H9 (cell line): ENCODE data around the gene IPP. TPM values are rescaled to one million over a fixed set of nuclear protein-coding genes. Genes with fewer than 3 reads are reported as not detected.

Experiments
- DNase-seq: peaks from one replicate; pipeline ENCODE4 v3.0.0-alpha.2; 2017
- H2AFZ ChIP-seq: one replicate; pipeline ENCODE4 v1.6.1; 2013; ENCODE audit warnings: mild to moderate bottlenecking, low read length, control low read depth, moderate library complexity
- H2AK5ac ChIP-seq: 2 replicates; pipeline ENCODE4 v1.6.1; 2013; ENCODE audit warnings: low read length, control low read depth, mixed read lengths; ENCODE audit not compliant: insufficient read length
- H2BK120ac ChIP-seq: one replicate; pipeline ENCODE4 v1.6.1; 2013; ENCODE audit warnings: low read depth, mild to moderate bottlenecking, low read length, control low read depth, inconsistent platforms; ENCODE audit not compliant: poor library complexity, severe bottlenecking
- H2BK12ac ChIP-seq: 2 replicates; pipeline ENCODE4 v1.6.1; 2013; ENCODE audit warnings: low read length, control low read depth, mixed read lengths, low read depth; ENCODE audit not compliant: insufficient read length
- H2BK15ac ChIP-seq: 2 replicates; pipeline ENCODE4 v1.6.1; 2013; ENCODE audit warnings: low read depth, low read length, control low read depth
- H2BK20ac ChIP-seq: one replicate; pipeline ENCODE4 v1.6.1; 2013; ENCODE audit warnings: low read depth, mild to moderate bottlenecking, low read length, control low read depth, inconsistent platforms; ENCODE audit not compliant: poor library complexity, severe bottlenecking
- H2BK5ac ChIP-seq: 2 replicates; pipeline ENCODE4 v1.6.1; 2013; ENCODE audit warnings: low read length, control low read depth, mixed read lengths; ENCODE audit not compliant: insufficient read length
- H3K14ac ChIP-seq: 2 replicates; pipeline ENCODE4 v1.6.1; 2013; ENCODE audit warnings: low read length, control low read depth; ENCODE audit not compliant: insufficient read depth
- H3K18ac ChIP-seq: 2 replicates; pipeline ENCODE4 v1.6.1; 2013; ENCODE audit warnings: low read depth, mild to moderate bottlenecking, mixed read lengths, low read length, control low read depth; ENCODE audit not compliant: insufficient read length
- H3K23ac ChIP-seq: 2 replicates; pipeline ENCODE4 v1.6.1; 2013; ENCODE audit warnings: low read length, control low read depth, mixed read lengths, low read depth; ENCODE audit not compliant: insufficient read length
- H3K23me2 ChIP-seq: 2 replicates; pipeline ENCODE4 v1.6.1; 2013; ENCODE audit warnings: low read depth, mild to moderate bottlenecking, mixed read lengths, low read length, control low read depth; ENCODE audit not compliant: insufficient read length, poor library complexity, severe bottlenecking
- H3K27ac ChIP-seq: 2 replicates; pipeline ENCODE4 v1.5.1; 2013; ENCODE audit warnings: low read length, control low read depth, mixed read lengths, low read depth; ENCODE audit not compliant: insufficient read length
- H3K27me3 ChIP-seq: 2 replicates; pipeline ENCODE4 v1.6.1; 2013; ENCODE audit warnings: low read length, control low read depth, inconsistent platforms; ENCODE audit not compliant: insufficient read depth
- H3K4ac ChIP-seq: 2 replicates; pipeline ENCODE4 v1.6.1; 2013; ENCODE audit warnings: low read depth, mild to moderate bottlenecking, control low read depth, inconsistent platforms, low read length, moderate library complexity
- H3K4me1 ChIP-seq: 2 replicates; pipeline ENCODE4 v1.6.1; 2013; ENCODE audit warnings: low read length, control low read depth, inconsistent platforms; ENCODE audit not compliant: insufficient read depth
- H3K4me2 ChIP-seq: 2 replicates; pipeline ENCODE4 v1.6.1; 2013; ENCODE audit warnings: low read length, control low read depth, mixed read lengths; ENCODE audit not compliant: insufficient read length, insufficient read depth
- H3K56ac ChIP-seq: 2 replicates; pipeline ENCODE4 v1.6.1; 2013; ENCODE audit warnings: low read depth, mild to moderate bottlenecking, mixed read lengths, low read length, control low read depth; ENCODE audit not compliant: insufficient read length
- H3K79me1 ChIP-seq: 2 replicates; pipeline ENCODE4 v1.6.1; 2013; ENCODE audit warnings: low read depth, mild to moderate bottlenecking, moderate library complexity, low read length, control low read depth, inconsistent platforms; ENCODE audit not compliant: insufficient read depth, poor library complexity, severe bottlenecking
- H3K79me2 ChIP-seq: 2 replicates; pipeline ENCODE4 v1.6.1; 2013; ENCODE audit warnings: low read length, control low read depth, inconsistent platforms; ENCODE audit not compliant: insufficient read depth
- H3K9ac ChIP-seq: 2 replicates; pipeline ENCODE4 v1.6.1; 2013; ENCODE audit warnings: low read length, control low read depth, mixed read lengths; ENCODE audit not compliant: insufficient read length; ENCODE audit errors: extremely low read depth
- H3K9me3 ChIP-seq: one replicate; pipeline ENCODE4 v1.6.1; 2013; ENCODE audit warnings: low read depth, low read length, inconsistent platforms; ENCODE audit not compliant: control insufficient read depth
- H3T11ph ChIP-seq: one replicate; pipeline ENCODE4 v1.6.1; 2013; ENCODE audit warnings: mild to moderate bottlenecking, low read length, control low read depth, inconsistent platforms
- H4K20me1 ChIP-seq: one replicate; pipeline ENCODE4 v1.6.1; 2013; ENCODE audit not compliant: control insufficient read depth, insufficient read length, insufficient read depth
- H4K5ac ChIP-seq: 2 replicates; pipeline ENCODE4 v1.6.1; 2013; ENCODE audit warnings: low read depth, mild to moderate bottlenecking, mixed read lengths, low read length, control low read depth; ENCODE audit not compliant: insufficient read length
- H4K8ac ChIP-seq: replicated peaks from 2 replicates; pipeline ENCODE4 v1.6.1; 2013; ENCODE audit warnings: low read length, control low read depth, mixed read lengths, low read depth; ENCODE audit not compliant: insufficient read length
- H4K91ac ChIP-seq: 2 replicates; pipeline ENCODE4 v1.6.1; 2013; ENCODE audit warnings: low read depth, mild to moderate bottlenecking, moderate library complexity, mixed read lengths, low read length, control low read depth; ENCODE audit not compliant: insufficient read length
- H3K27ac Mint-ChIP-seq, 3 experiments: 2 replicates in 2 of 3; 3 replicates in 1 of 3; pipeline ENCODE4 v1.8.0; 2020 to 2021; ENCODE audit warnings: mixed read lengths in 3 of 3, mild to moderate bottlenecking in 1 of 3, moderate library complexity in 1 of 3
- H3K27me3 Mint-ChIP-seq: 2 replicates; pipeline ENCODE4 v1.8.0; 2021; ENCODE audit warnings: low read depth, mild to moderate bottlenecking, moderate library complexity, mixed read lengths
- H3K36me3 Mint-ChIP-seq, 3 experiments: 2 replicates in 2 of 3; 3 replicates in 1 of 3; pipeline ENCODE4 v1.8.0; 2020 to 2021; ENCODE audit warnings: low read depth in 3 of 3, mixed read lengths in 3 of 3; ENCODE audit not compliant: insufficient read depth in 1 of 3
- H3K4me1 Mint-ChIP-seq, 2 experiments: 2 replicates each; pipeline ENCODE4 v1.8.0; 2020; ENCODE audit warnings: mixed read lengths in 2 of 2
- H3K4me3 Mint-ChIP-seq, 2 experiments: 2 replicates in 1 of 2; 3 replicates in 1 of 2; pipeline ENCODE4 v1.8.0; 2020 to 2021; ENCODE audit warnings: mild to moderate bottlenecking in 2 of 2, mixed read lengths in 2 of 2, moderate library complexity in 1 of 2
- H3K9me3 Mint-ChIP-seq, 2 experiments: 2 replicates in 1 of 2; 3 replicates in 1 of 2; pipeline ENCODE4 v1.8.0; 2020; ENCODE audit warnings: mild to moderate bottlenecking in 2 of 2, mixed read lengths in 2 of 2, moderate library complexity in 1 of 2
- CTCF ChIP-seq: fragments of 200-600 bp; sonication (generic); conservative IDR thresholded peaks from 3 replicates; pipeline ENCODE4 v1.8.0; 2021; ENCODE audit warnings: antibody characterized with exemption, mild to moderate bottlenecking
- WGBS: extraction: QIAGEN DNeasy Blood & Tissue Kit; methylation state at CpG from one replicate; pipeline ENCODE4 v1.1.7; 2013; ENCODE audit warnings: missing lambda C conversion rate, low lambda C conversion rate, mixed read lengths; ENCODE audit not compliant: insufficient read length; ENCODE audit errors: extremely low coverage; 5-methylcytosine and 5-hydroxymethylcytosine counted together
- total RNA-seq: library from RNA; stranded (reverse); gene quantifications from 2 replicates; pipeline ENCODE4 v1.2.1, GENCODE V29; 2021

IPP gene
- total RNA-seq, 1 experiment from 2014 or later = 6.3 TPM

GRCh38 chr1:45713711-45714110 lies 36.7 kb downstream of the IPP start:
- Mint-ChIP-seq H3K36me3 (peaks cover 0 to 9% (median 4%) of the 10 kb centered on the region in 3 experiments; a peak in 4 of 7 replicates), H3K4me1 (peaks cover 0 to 4% of the 10 kb centered on the region in 2 experiments; a peak in 2 of 4 replicates), H3K9me3 (no peaks in the 10 kb centered on the region; a peak in 1 of 5 replicates), H3K27ac (no peak overlapping the region), H3K4me3 (no peak overlapping the region), H3K27me3 (no peaks in the 10 kb centered on the region)
- H2BK120ac ChIP-seq = no peak overlapping the region
- H3K23me2 ChIP-seq = no peaks in the 10 kb centered on the region
- no peak overlapping the region for H2BK15ac ChIP-seq
- no peak overlapping the region for H2AK5ac ChIP-seq
- H2BK20ac ChIP-seq = no peak overlapping the region
- H2AFZ ChIP-seq = no peak overlapping the region
- TF ChIP-seq CTCF = no peak
- no peak overlapping the region for H2BK5ac ChIP-seq
- no peaks in the 10 kb centered on the region for H3K4me1 ChIP-seq
- H2BK12ac ChIP-seq = no peak overlapping the region
- H4K91ac ChIP-seq = no peak overlapping the region
- DNase-seq = no peak
- WGBS = no CpG with 5 or more reads among the region's 3 CpGs
- H3K27ac ChIP-seq = no peak overlapping the region
- H3K4me2 ChIP-seq = no peak overlapping the region
- H4K20me1 ChIP-seq = no peaks in the 10 kb centered on the region
- H3K79me1 ChIP-seq = no peaks in the 10 kb centered on the region
- no peak overlapping the region for H3T11ph ChIP-seq
- no peak overlapping the region for H3K14ac ChIP-seq
- no peak overlapping the region for H4K8ac ChIP-seq
- H3K23ac ChIP-seq = no peak overlapping the region
- no peak overlapping the region for H4K5ac ChIP-seq
- no peak overlapping the region for H3K9ac ChIP-seq
- H3K27me3 ChIP-seq = no peaks in the 10 kb centered on the region
- no peak overlapping the region for H3K4ac ChIP-seq
- H3K9me3 ChIP-seq = no peaks in the 10 kb centered on the region
- no peaks in the 10 kb centered on the region for H3K79me2 ChIP-seq
- no peak overlapping the region for H3K56ac ChIP-seq
- no peak overlapping the region for H3K18ac ChIP-seq
